ENCODE measurements around the gene DNAJC8. TPM values are rescaled to one million over a fixed set of nuclear protein-coding genes. Genes with fewer than 3 reads are reported as not detected.

DNAJC8 gene
- total RNA-seq (2022; extraction: Qiagen RNA extraction; ENCODE audit: low read depth), result 69.4 to 78.2 TPM (median 77.3 TPM) in 5 replicates

GRCh38 chr1:28232558-28233263 lies at the start of gene DNAJC8:
TSS of gene DNAJC8 (minus strand) at chr1:28233029. CDS start at chr1:28232998, 31 bp downstream.

DNA sequence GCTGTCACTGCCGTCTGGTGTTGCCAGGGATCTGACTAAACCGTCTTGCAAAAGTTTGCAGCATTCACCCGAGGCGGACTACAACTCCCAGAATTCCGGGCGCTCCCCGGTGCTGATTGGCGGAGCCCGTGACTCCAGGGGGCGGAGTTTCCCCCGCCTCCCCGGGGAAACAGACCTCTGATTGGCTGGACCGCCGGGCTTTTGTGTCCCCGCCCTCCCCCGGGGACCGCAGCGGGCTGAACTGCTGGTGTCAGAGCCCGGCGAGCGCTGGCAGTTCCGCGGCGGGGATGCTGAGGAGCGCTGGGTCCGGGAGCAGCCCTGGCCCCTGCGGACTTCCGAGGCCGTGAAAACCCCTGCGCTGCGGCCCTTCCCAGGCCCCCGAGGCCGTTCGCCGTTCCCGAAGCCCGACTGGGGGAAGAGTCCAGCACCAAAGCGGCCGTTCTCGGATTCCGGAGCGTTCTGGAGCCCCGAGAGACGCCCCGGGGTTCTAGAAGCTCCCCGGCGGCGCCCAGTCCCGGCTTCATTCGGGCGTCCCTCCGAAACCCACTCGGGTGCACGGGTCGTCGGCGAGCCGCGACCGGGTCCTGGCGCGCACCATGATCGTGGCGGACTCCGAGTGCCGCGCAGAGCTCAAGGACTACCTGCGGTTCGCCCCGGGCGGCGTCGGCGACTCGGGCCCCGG lies 26.6 kb upstream of the DNAJC8 start, which contains the start of gene SESN2:
Gene SESN2, plus strand, starts transcription at position 267 of the 682 bp plus-strand sequence. Its CDS starts 330 bp downstream, at position 597.

GRCh38 chr1:28235755-28236655 lies 3.2 kb upstream of the DNAJC8 start, which contains the start of gene ATP5IF1:
TSS of gene ATP5IF1 (plus strand) at chr1:28236124. CDS start at chr1:28236184, 60 bp downstream.

DNA sequence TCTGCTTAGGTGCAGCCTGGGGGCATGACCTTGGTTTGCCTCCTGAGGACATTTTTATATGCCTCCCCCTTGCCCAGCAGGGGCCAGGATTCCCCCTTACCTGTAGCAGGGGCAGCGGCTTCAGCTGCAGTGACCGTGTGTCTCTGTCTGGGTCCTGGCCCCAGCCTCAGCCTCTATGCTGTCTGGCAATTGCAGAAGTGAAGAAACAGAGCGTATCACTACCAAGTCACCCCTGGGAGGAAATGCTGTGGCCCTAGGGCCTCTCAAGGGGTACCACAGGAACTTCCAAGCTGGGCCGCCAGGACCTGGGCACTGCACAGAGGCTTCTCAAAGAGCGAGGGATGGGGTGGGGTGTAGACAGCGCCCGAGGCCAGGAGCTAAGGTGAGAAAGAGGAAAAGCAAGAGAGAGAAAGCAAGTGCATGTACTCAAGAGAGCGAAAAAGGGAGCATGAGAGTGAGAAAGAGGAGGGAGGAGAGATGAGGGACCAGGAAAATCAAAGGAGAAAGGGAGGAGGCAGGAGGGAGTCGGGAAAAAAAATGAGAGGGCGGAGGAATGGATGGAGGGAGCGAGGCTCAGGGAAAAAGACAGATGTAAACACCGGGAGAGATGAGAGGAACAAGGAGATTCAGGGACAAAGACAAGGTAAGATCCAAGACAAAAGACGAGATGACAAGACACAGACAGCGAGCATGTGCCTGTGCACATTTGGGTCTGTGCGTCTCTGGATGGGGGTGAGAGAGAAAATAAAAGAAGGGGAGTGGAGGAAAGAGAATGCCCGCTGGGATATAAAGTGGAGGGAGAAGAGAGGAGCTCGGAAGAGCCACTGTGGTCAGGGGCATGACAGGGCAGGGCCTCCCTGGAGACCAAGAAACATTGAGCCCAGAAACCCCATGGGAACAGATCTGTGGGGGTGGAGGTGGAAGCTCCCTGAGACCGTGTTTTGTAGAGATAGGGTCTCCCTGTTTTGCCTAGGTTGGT lies 56.0 kb downstream of the DNAJC8 start, which contains the start of gene PTAFR:
Gene PTAFR, minus strand, starts transcription at position 199 of the 979 bp plus-strand sequence. CDS start 25,669 bp downstream, outside the sequence.

Other genes starting within 250 kb of the DNAJC8 start
- gene EYA3, start 144.4 kb downstream of the DNAJC8 start, total RNA-seq (2022; extraction: Qiagen RNA extraction; ENCODE audit: low read depth), result 5.9 to 7.1 TPM (median 6.6 TPM) in 5 replicates
- gene PTAFR, start 56.3 kb downstream of the DNAJC8 start, total RNA-seq (2022; extraction: Qiagen RNA extraction; ENCODE audit: low read depth), result 0.25 to 0.57 TPM (median 0.33 TPM) in 5 replicates
- 161 to 174 TPM (median 169 TPM) in 5 replicates for gene ATP5IF1, start 3.1 kb upstream of the DNAJC8 start, total RNA-seq (2022; extraction: Qiagen RNA extraction; ENCODE audit: low read depth)
- gene SESN2, start 26.5 kb upstream of the DNAJC8 start, total RNA-seq (2022; extraction: Qiagen RNA extraction; ENCODE audit: low read depth), result 7.0 to 10.2 TPM (median 7.6 TPM) in 5 replicates
- gene MED18, start 96.0 kb upstream of the DNAJC8 start, total RNA-seq (2022; extraction: Qiagen RNA extraction; ENCODE audit: low read depth), result 16.4 to 20.6 TPM (median 19.4 TPM) in 5 replicates
- gene PHACTR4, start 136.7 kb upstream of the DNAJC8 start, total RNA-seq (2022; extraction: Qiagen RNA extraction; ENCODE audit: low read depth), result 18.6 to 23.1 TPM (median 21.5 TPM) in 5 replicates

Data from A549 treated with CpdA at 1 μM for 4 hours (cell line).